Testis (tissue), 2 donors: ENCODE data around the gene BAK1.

Experiments
- CTCF ChIP-seq, 3 experiments: fragments of 450-650 bp in 2 of 3; fragments of 200-600 bp in 1 of 3; sonication (generic) in 1 of 3; IDR thresholded peaks; one replicate each; pipeline ENCODE4 v1.5.1; 2016 to 2019; ENCODE audit warnings: antibody characterized with exemption in 3 of 3, mild to moderate bottlenecking in 2 of 3, moderate library complexity in 1 of 3
- POLR2A ChIP-seq: fragments of 450-650 bp; IDR thresholded peaks from one replicate; pipeline ENCODE4 v1.6.1; 2017; ENCODE audit warnings: antibody characterized with exemption, mild to moderate bottlenecking, moderate library complexity

- TF ChIP-seq POLR2A (no peak), CTCF (IDR thresholded peaks at IDR 0.05) (no peak)
These were observed 4.8 kb upstream of the BAK1 start for GRCh38 chr6:33584700-33585402.
